NCI-H510A (cell line): ENCODE measurements around the gene C2CD4C.
"Not testable (repeated sequence)": the region's sequence is repeated elsewhere in the genome, so short reads cannot be mapped to it uniquely, and the experiment has no call there.

Experiments
- DNase-seq: peaks from one replicate; lab custom pipeline; 2025; lab: John Stamatoyannopoulos, UW

The C2CD4C gene, protein sequence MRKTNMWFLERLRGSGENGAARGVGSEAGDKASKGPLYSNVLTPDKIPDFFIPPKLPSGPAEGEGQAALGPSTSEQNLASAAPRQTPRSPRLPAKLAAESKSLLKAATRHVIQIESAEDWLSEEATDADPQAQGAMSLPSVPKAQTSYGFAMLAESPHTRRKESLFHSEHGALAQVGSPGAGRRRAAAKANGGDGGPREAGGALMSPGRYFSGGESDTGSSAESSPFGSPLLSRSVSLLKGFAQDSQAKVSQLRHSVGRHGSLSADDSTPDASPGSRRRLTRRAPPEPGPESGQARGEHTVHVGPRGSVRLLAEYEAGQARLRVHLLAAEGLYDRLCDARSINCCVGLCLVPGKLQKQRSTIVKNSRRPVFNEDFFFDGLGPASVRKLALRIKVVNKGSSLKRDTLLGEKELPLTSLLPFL

DNA sequence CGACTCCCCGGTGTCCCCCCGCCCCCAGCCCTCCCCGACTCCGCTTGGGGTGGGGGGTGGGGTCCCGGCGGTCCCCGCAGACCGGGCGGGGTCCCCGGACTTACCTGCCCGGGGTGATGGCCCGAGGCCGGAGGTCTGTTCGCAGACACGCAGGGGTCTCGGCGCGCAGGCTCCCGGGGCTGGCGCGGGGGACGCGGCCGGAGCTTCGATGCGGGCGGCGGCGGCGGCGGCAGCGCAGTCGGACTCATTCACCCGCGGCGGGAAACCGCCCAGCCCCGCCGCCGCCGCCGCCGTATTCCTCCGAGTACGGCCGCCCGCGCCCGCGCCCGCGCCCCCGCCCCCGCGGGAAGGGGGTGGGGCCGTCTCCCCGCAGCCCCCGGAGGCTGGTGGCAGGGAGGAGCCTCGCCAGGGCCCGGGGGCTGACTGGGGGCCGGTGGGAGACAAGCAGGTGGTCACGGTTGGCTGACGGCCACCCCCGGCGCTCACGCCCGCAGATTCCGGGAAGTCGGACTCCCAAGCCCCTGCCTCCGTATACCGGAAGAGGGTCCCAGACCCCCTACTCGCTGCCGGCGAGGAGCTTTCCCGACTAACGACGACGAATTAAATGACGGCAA, at the start of gene C2CD4C:
C2CD4C (minus strand) TSS at position 246 of the 614 bp plus-strand sequence. CDS start 786 bp downstream, outside the sequence.
- no peak for DNase-seq

DNA sequence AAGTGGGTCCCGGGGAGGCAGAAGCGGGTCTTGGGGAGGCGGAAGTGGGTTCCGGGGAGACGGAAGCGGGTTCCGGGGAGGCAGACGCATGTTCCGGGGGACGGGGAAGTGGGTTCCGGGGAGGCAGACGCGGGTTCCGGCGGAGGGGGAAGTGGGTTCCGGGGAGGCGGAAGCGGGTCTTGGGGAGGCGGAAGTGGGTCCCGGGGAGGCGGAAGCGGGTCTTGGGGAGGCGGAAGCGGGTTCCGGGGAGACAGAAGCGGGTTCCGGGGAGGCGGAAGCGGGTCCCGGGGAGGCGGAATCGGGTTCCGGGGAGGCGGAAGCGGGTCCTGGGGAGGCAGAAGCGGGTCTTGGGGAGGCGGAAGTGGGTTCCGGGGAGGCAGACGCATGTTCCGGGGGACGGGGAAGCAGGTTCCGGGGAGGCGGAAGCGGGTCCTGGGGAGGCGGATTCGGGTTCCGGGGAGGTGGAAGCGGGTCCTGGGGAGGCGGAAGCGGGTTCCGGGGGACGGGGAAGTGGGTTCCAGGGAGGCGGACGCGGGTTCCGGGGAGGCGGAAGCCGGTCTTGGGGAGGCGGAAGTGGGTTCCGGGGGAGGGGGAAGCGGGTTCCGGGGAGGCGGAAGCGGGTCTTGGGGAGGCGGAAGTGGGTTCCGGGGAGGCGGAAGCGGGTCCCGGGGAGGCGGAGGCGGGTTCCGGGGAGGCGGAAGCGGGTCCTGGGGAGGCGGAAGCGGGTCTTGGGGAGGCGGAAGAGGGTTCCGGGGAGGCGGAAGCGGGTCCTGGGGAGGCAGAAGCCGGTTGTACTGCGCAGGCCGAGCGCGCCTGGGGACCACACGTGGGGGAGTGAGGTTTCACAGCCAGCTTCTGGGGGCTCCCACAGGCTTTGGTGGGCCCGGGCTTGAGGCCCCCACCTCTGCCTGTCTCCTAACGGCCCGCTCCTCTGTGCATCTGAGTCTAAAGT, 49.4 kb upstream of the C2CD4C start:
- DNase-seq: no peak

DNA sequence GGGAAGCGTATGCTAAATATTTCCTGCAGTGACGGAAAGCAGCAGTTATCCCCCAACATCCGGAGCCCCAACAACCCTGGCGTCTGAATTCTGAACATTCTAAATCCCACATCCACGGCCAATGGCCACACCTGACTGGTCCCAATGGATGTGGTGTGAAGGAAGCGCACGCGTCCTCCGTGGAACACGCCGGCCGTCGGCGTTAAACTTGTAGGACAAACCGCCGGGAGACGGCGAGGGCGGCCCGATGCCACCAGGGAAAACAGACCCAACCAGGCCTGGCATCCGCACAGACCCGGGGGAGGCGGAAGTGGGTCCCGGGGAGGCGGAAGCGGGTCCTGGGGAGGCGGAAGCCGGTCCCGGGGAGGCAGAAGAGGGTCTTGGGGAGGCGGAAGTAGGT, 48.7 kb upstream of the C2CD4C start:
- no peak for DNase-seq

DNA sequence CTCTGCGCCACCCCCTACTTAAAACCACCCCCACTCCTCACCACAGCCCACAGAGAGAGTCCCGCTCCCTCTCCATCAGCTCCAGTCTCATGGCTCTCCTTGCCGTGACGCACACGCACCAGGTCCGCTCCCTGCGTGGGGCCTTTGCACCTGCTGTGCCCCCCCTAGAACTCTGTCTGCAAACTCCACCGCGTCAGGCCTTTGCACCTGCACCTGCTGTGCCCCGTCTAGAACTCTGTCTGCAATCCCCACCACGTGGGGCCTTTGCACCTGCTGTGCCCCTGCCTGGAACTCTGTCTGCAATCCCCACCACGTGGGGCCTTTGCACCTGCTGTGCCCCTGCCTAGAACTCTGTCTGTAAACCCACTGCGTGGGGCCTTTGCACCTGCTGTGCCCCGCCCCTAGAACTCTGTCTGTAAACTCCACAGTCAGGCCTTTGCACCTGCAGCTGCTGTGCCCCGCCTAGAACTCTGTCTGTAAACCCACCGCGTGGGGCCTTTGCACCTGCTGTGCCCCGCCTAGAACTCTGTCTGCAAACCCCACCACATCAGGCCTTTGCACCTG, 47.7 kb upstream of the C2CD4C start:
- no peak for DNase-seq

DNA sequence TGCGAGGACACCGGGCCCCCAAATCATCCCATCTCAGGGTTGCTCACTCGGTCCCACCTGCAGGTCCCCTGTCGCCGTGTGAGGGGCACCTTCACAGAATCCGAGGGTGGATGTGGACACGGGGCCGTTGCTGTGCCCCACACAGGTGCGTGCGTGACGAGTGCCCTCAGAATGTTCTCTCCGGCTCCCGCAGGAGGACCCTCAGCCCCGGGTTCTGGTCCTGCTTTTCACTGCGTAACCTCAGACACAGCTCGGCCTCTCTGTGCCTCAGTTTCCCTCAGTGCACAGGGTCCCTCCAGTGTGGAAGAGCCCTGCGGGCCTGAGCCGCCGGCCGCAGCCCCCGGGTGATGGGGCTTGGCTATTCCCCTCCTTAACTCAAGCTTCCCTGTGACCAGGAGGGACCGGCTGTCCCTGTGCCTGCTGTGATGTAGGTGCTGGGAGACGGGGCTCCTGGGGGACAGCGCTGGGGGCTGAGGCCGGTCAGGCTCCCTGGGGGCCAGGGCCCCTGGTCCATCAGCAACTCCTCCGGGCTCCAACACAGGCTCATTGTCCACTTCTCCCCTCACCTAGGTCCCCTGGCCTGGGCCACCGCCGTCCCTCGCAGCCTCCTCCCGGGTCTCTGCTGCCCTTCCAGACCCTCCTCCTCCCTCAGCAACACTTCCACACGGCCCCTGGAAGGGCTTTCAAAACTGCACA, 47.1 kb upstream of the C2CD4C start:
- DNase-seq: no peak

DNA sequence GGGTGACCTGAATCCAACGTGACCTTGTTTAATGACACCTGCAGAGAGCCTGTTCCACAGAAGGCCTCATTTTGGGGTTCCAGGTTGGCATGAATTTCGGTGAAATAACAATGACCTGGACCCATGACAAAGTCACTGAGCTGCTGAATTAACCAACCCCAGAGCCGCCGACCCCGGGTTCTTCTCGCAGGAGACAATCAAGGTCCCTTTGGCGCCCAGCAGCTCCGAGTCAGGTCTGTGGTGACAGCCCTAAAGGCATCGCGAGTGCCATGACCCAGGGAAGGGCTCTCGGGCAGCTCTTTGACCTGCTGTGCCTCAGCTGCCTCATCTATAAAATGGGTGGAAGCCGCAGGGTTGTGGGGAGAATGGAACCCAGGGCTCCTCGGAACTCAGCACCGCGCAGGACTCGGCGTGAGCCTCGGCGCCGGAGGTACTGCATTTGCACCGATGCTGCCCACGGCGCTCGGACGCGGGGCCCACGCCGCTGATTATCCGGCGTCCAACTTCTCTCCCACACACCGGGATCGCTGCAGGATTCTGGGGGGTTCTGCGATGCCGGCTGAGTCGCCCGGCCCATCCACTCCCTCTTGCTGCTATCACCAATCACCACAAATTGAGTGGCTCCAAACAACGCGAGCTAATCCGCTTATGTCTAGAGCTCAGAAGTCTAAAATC, 46.2 kb upstream of the C2CD4C start:
- DNase-seq: no peak

DNA sequence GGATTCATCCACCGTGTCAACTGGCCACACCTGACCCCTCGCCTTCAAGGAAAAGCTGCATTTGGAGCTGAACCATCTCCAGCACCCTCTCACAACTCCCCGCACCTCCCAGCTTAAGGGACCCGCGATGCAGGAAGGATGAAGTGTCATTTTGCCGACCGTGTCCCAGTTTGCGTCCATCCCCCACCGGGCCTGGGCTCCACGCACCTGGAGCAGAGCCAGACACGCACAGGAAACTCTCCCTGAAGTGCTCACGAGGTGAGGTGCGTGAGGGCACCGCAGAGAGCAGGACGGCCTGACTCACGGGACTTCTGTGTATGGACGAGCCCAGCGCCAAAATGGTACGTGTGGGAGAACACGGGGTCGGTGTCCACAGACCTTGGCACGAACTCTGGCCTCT, 44.7 kb upstream of the C2CD4C start:
- no peak for DNase-seq

DNA sequence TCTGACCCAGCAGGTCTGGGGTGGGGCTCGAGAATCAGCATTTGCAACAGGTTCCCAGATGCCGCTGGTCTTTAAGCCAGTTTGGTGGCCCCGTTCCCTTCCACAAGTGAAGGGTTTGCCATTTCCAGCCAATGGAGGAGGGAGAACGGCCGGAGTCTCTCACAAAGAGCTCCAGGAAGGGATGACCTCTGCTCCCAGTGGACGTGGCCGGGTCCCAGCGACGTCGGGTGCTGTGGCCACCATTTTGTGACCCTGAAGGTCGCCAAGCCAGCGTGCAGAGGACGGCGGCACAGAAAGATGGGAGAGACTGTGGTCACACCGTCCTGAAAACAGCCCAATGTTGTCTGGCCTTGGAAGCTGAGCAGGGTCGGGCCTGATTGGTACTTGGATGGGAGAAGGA, 43.9 kb upstream of the C2CD4C start:
- DNase-seq: no peak

DNA sequence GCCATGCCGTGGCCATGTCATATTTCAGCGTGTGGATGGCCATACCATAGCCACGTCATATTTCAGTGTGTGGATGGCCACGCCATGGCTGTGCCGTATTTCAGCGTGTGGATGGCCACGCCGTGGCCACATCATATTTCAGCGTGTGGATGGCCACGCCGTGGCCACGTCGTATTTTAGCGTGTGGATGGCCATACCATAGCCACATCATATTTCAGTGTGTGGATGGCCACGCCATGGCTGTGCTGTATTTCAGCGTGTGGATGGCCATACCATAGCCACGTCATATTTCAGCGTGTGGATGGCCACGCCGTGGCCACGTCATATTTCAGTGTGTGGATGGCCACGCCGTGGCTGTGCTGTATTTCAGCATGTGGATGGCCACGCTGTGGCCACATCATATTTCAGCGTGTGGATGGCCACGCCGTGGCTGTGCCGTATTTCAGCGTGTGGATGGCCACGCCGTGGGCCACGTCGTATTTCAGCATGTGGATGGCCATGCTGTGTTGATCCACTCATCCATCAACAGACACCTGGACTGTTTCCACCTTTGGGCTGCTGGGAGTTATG, 42.0 kb upstream of the C2CD4C start:
- DNase-seq: not testable (repeated sequence)

DNA sequence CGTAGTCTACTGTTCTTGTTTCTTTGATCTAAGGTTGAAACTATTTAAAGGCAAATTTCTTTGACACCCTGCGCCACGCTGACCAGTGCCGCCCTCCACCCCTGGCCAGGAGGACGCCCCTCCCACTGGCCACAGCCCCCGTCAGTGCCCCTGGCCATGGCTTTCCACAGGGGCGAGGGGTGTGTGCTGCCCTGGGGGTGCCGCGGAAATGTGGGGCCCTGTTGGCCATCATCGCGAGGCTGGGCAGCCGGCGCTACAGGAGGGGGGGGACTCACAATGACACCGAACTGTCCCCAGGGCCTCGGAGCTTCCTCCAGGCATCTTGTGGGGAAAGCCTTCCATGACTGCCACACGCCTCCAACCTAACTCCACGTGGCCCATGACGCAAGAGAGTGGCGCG, 41.0 kb upstream of the C2CD4C start:
- no peak for DNase-seq

DNA sequence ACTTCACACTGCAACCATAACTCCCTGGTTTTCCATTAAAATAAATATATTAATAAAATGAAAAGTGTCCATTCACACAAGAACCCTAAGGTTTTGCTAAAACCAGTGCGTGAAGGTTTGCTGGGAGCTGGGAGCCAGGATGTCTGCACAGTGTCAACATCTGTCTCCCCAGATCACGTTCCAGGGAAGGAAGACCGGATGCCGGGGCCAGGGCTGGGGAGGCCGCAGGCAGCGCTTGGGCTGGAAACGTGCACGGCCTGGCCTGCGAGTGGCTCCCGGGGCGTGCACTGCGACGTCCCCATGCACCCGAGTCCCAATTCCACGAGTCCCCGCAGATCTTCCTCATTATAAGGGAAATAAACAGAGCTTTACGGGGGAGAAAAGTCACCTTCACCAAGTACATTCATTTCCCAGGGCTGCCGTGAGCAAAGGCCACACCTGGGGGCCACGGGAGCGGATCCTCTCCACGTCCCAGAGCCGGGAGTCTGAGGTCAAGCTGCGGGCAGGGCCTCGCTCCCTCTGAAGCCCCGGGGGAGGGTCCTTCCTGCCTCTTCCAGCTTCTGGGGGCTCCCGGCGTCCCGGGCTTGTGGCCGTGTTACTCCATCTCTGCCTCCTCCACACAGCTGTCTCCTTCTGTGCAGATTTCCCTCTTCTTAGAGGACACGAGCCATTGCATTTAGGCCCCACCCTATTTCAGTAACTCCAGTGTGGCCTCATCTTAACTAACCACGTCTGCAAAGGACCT, 39.0 kb upstream of the C2CD4C start:
- no peak for DNase-seq

DNA sequence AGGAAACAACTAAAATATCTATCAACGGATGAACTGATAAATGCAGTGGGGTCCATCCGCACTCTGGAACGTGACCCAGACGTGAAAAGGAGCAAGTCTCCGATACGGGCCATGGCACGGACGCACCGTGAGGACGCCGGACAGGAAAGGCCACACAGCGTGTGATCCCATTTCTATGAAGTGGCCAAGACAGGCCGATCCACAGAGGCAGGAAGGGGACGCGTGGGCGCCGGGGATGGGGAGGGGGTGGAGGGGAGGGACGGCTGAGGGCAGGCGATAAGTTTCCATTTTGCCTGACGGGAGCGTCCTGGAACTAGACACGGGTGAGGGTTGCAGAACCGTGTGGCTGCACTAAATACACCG, 38.1 kb upstream of the C2CD4C start:
- DNase-seq: no peak

DNA sequence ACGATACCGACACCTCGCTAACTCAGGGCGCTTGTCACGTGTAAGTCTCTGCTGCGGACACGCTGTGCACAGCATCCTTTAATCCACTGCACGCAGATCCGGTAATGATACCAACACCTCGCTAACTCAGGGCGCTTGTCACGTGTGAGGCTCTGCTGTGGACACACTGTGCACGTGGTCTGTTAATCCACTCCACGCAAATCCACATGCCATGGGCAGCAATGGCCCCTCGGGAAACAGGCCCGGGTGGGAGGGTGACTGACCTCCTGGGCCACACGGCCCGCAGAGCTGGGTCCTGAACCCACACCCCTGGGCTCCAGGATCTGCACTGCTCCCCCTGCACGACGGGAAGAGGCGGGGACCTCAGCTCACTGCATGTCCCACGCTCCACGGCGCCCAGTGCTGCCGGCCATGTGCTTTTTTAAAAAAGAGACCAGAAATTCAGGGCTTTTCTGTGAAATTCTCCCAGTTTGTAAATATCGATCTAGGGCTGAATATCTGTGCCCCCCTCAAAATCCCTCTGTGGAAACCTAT, 35.8 kb upstream of the C2CD4C start:
- no peak for DNase-seq

DNA sequence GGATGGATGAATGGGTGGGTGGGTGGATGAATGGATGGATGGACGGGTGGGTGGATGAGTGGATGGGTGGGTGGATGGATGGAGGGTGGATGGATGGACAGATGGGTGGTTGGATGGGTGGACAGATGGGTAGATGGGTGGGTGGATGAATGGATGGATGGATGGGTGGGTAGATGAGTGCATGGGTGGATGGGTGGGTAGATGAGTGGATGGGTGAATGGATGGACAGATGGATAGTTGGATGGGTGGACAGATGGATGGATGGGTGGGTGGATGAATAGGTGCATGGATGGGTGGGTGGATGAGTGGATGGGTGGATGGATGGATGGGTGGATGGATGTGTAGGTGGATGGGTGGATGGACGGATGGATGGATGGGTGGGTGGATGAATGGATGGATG, 34.1 kb upstream of the C2CD4C start:
- no peak for DNase-seq

DNA sequence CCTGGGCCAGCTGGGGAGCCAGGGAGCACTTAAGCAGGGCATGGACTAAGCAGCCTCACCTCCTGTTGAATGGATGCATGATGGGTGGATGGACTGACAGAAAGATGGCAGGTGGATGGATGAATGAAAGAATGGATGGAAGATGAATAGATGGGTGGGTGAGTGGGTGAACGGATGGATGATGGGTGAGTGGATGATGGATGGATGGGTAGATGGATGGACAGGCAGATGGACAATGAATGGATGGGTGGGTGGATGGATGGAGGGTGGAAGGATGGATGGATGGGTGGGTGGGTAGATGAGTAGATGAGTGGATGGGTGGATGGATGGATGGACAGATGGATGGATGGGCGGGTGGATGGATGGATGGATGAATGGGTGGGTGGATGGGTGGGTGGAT, 33.1 kb upstream of the C2CD4C start:
- no peak for DNase-seq

DNA sequence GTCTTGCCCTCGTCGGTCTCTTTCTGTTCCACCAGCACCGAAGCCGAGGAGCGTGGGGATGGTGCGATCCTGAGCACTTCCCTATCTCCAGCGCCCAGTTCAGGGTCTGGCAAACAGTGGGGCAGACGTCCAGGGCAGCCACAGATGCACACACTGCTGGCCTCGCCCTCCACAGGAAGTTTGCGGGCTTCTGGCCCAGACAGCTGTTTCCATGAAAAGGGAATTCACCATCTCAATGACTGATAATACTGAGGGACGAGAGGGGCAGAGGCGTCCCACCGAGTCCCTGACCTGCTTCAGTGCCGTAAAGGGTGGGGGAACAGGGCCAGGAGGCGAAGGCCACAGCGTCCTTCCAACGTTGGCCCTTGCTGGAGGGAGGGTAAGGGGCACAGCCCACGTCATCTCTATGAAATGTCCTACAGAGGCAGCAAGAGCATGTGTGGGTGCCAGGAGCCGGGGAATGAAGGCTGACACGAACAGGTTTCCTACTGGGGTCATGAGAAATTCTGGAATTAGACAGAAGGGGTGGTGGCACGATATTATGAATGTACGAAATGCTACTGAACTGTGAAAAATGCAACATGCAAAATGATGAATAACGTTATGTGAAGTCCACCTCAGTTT, 32.4 kb upstream of the C2CD4C start:
- no peak for DNase-seq

DNA sequence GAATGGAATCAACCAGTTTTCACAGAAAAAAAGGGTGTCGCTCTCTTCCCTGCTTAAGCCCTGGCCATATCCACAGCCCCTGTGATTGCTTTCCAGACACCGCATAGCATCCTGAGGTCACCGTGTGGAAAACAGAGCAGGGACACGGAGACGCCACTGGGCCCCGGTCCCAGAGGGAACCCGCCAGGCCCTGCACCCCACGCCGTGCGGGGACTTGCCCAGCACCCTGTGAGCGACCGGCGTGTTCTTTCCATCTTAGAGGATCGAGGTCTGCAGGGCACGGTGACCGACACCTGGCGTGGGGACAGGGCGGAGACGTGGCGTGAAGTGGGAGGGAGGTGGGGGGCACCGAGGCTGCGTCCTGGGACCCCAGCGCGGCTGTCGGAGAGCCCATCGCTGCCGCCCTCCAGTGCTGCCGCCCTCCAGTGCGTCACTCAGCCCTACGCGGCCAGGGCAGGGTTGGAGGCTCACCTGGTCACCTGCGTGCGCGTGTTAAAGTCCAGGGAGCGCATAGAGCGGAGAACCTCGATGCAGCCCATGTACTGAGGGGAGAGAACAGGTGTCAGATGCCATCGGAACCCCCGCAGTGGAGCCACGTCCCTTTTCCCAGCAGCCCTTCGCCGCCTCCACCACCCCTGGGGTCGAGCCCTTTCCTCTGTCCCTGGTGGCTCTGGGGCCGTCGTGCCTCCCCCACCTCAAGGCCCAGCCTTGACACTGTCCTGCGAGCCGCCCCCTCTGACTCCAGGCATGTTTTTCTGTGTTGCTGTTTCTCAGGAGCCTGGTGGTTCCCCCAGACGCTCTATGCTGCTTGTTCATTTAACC, 31.7 kb upstream of the C2CD4C start:
- no peak for DNase-seq

DNA sequence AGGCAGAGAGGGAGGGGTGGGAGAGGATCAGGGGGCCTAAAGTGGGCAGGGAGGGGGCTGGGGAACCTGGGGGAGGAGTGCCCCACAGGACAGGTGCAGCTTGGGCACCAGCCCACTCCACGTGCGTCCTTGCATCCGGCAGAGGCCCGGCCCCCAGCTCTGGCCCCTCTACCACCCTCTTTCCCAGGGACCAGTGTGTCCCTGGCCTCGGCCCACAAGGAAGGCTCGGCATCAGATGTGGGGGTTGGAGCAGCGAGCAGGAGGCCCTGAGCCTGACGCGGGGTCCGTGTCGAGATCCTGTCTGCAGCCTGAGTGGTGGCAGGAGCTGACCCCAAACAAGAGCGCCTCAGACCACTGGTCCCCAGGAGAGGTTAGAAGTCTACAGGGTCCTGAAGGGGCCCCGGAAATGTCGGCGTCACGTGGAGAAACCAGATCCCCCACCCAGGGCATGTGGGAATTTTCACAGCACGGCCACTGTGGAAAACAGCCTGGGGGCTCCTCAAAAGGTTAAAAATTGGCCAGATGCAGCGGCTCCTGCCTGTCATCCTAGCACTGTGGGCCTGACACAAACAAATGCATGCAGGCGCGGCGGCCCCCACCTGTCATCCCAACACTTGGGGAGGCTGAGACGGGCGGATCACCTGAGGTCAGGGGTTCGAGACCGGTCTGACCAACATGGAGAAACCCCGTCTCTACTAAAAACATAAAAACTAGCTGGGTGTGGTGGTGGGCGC, 30.4 kb upstream of the C2CD4C start:
- no peak for DNase-seq
